Neural progenitor cell (in vitro differentiated cells): ENCODE results near the gene YPEL4.

ENCODE experiments used
- EZH2 ChIP-seq: fragments of 200-600 bp; sonication (generic); IDR thresholded peaks from 2 replicates; pipeline ENCODE4 v1.6.1; 2017; ENCODE audit warnings: antibody characterized with exemption, mild to moderate bottlenecking, moderate library complexity
- TF ChIP-seq, protein P1 (sequence below): fragments of 200-600 bp; sonication (generic); IDR thresholded peaks from 2 replicates; pipeline ENCODE4 v1.5.1; 2017; ENCODE audit warnings: antibody characterized with exemption, mild to moderate bottlenecking

DNA sequence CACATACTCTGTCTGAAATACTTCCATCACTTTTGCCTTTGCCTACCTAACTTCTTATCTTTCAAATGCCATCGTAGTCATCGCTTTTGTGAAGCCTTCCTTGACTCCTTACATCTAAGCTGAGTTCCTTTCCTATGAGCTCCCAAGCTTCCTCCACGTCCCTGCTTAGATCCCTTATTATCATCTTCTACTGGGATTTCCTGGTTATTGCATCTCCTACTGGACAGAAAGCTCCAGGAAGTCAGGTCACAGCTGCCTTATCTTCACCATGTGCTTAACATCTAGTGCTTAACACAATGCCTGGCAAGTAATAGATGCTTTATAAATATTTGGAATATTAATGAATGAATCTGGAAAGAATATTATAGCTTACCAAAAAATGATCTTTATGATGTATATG lies 5.9 kb downstream of the YPEL4 start:
- TF ChIP-seq, protein P1, sequence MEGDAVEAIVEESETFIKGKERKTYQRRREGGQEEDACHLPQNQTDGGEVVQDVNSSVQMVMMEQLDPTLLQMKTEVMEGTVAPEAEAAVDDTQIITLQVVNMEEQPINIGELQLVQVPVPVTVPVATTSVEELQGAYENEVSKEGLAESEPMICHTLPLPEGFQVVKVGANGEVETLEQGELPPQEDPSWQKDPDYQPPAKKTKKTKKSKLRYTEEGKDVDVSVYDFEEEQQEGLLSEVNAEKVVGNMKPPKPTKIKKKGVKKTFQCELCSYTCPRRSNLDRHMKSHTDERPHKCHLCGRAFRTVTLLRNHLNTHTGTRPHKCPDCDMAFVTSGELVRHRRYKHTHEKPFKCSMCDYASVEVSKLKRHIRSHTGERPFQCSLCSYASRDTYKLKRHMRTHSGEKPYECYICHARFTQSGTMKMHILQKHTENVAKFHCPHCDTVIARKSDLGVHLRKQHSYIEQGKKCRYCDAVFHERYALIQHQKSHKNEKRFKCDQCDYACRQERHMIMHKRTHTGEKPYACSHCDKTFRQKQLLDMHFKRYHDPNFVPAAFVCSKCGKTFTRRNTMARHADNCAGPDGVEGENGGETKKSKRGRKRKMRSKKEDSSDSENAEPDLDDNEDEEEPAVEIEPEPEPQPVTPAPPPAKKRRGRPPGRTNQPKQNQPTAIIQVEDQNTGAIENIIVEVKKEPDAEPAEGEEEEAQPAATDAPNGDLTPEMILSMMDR = no peak
- no peak for TF ChIP-seq EZH2
